Panc1 (cell line): ENCODE results near the gene SORL1-AS1.

ENCODE experiments used
- ATAC-seq: fragments of 200-7000 bp; cut with Tn5 transposase; 2 replicates; pipeline ENCODE4 v1.9.1; 2020; ENCODE audit warnings: mild to moderate bottlenecking, moderate library complexity
- BruUV-seq: library from RNA; stranded (reverse); fragments of 400-500 nt; replicated peaks from 2 replicates; lab custom pipeline; 2021; lab: Mats Ljungman, UMichigan
- CTCF ChIA-PET: fragments of 300-600 bp; sonication (Branson Sonifier 250); formaldehyde crosslinking; loops from one replicate; lab custom pipeline; 2022; ENCODE audit warnings: antibody characterized with exemption; lab: Charles Lee
- POLR2A ChIA-PET: fragments of 300-600 bp; sonication (Branson Sonifier 250); formaldehyde crosslinking; loops from one replicate; lab custom pipeline; 2022; ENCODE audit warnings: antibody characterized with exemption; lab: Charles Lee
- DNase-seq: peaks from one replicate; pipeline ENCODE4 v3.0.0-alpha.2; 2010; ENCODE audit warnings: low read depth, low spot score
- H3K27ac ChIP-seq: 2 replicates; pipeline ENCODE4 v1.5.1; 2011; ENCODE audit warnings: mild to moderate bottlenecking, low read length, inconsistent platforms
- H3K27me3 ChIP-seq: fragments of 200-500 bp; sonication (Bioruptor generic); 2 replicates; pipeline ENCODE4 v1.6.0; 2014; ENCODE audit warnings: low read length, inconsistent platforms; ENCODE audit not compliant: control insufficient read depth, insufficient read depth
- H3K36me3 ChIP-seq: fragments of 200-500 bp; sonication (Bioruptor generic); 2 replicates; pipeline ENCODE4 v1.5.1; 2014; ENCODE audit warnings: inconsistent platforms, mild to moderate bottlenecking, low read length, moderate library complexity; ENCODE audit not compliant: control insufficient read depth, insufficient read depth
- H3K4me1 ChIP-seq: 2 replicates; pipeline ENCODE4 v1.5.1; 2011; ENCODE audit warnings: inconsistent platforms, mild to moderate bottlenecking, low read length, moderate library complexity; ENCODE audit not compliant: control insufficient read depth, insufficient read depth
- H3K4me3 ChIP-seq, 2 experiments: 2 replicates each; pipeline ENCODE4 v1.5.1; 2011 to 2012; ENCODE audit warnings: low read depth in 2 of 2, low read length in 2 of 2, mild to moderate bottlenecking in 2 of 2, inconsistent platforms in 1 of 2, moderate library complexity in 1 of 2
- H3K9me3 ChIP-seq: fragments of 200-500 bp; sonication (Bioruptor generic); 2 replicates; pipeline ENCODE4 v1.5.1; 2014; ENCODE audit warnings: low read depth, mild to moderate bottlenecking, inconsistent platforms, low read length, moderate library complexity; ENCODE audit not compliant: control insufficient read depth, insufficient read depth
- CTCF ChIP-seq: fragments of 450-650 bp; IDR thresholded peaks from 2 replicates; pipeline ENCODE4 v1.5.1; 2017; ENCODE audit warnings: mild to moderate bottlenecking
- POLR2AphosphoS5 ChIP-seq: IDR thresholded peaks from 2 replicates; pipeline ENCODE4 v1.6.1; 2012; ENCODE audit warnings: mild to moderate bottlenecking, low read depth, low read length, moderate library complexity
- REST ChIP-seq, 2 experiments: IDR thresholded peaks; 2 replicates each; pipeline ENCODE4 v1.6.1; 2011 to 2012; ENCODE audit warnings: low read depth in 2 of 2, control low read depth in 1 of 2, low read length in 1 of 2, mild to moderate bottlenecking in 1 of 2, moderate library complexity in 1 of 2; ENCODE audit not compliant: insufficient read depth in 1 of 2
- SIN3A ChIP-seq: IDR thresholded peaks from 2 replicates; pipeline ENCODE4 v1.6.1; 2012; ENCODE audit warnings: low read depth, mild to moderate bottlenecking, low read length, moderate library complexity, borderline replicate concordance; ENCODE audit not compliant: insufficient read depth
- TCF7L2 ChIP-seq: IDR thresholded peaks from 2 replicates; pipeline ENCODE4 v1.6.1; 2011; ENCODE audit warnings: mild to moderate bottlenecking, low read depth, low read length, inconsistent platforms
- in situ Hi-C: cut with HindIII; loops from 2 replicates; pipeline ENCODE4 v1.10.0; 2016; ENCODE audit warnings: low sequenced_read_pairs, low pct_unique_long_range_greater_than_20kb
- intact Hi-C: fragments of 100-400 bp; cut with micrococcal nuclease; formaldehyde crosslinking; loops from one replicate; pipeline ENCODE4 v1.10.0; 2022; ENCODE audit not compliant: unreplicated experiment

The SORL1-AS1 gene

GRCh38 chr11:121452609-121453150 lies at the start of gene SORL1-AS1:
Gene SORL1-AS1 (minus strand): TSS chr11:121452967.
- H3K27me3 ChIP-seq, result no peaks in the 10 kb centered on the region
- no peaks in the 10 kb centered on the region for H3K36me3 ChIP-seq
- in situ Hi-C loops (no loop called here), intact Hi-C loops (no loop called here)
- H3K4me3 ChIP-seq, result peak within 1 kb of the TSS; percentile 76 to 98
- ChIA-PET POLR2A (no interaction called here), CTCF (interaction anchor here (2.1 kb wide), 1 partner anchor 14 kb away, joined by 9 read pairs; no protein-coding TSS in a partner anchor)
- TF ChIP-seq POLR2AphosphoS5 (no peak), SIN3A (no peak), CTCF (no peak), REST (IDR thresholded peaks at IDR 0.05; ENCODE audit: insufficient read depth in 1 of 2, low read depth in 2 of 2, low read length in 1 of 2) (no peak)
- H3K4me1 ChIP-seq, result peaks cover 28% of the 10 kb centered on the region
- peak within 1 kb of the TSS; percentile 81 for H3K27ac ChIP-seq
- no peaks in the 10 kb centered on the region for H3K9me3 ChIP-seq
- peak; percentile 57 for ATAC-seq
- no peak for DNase-seq
- BruUV-seq, result no TSS peak

GRCh38 chr11:121500717-121501116 lies 48.0 kb upstream of the SORL1-AS1 start:
- intact Hi-C loops (no loop called here), in situ Hi-C loops (no loop called here)
- Histone ChIP-seq H3K36me3 (no peaks in the 10 kb centered on the region; the same call in 1 of the 2 replicates), H3K27me3 (no peaks in the 10 kb centered on the region), H3K4me1 (no peaks in the 10 kb centered on the region), H3K27ac (no peak overlapping the region), H3K4me3 (no peak overlapping the region), H3K9me3 (peaks cover 7% of the 10 kb centered on the region; the same call in 1 of the 2 replicates)
- no peak for DNase-seq
- TF ChIP-seq SIN3A (no peak), POLR2AphosphoS5 (no peak), REST (IDR thresholded peaks at IDR 0.05; ENCODE audit: insufficient read depth in 1 of 2, low read depth in 2 of 2, low read length in 1 of 2) (no peak), TCF7L2 (no peak), CTCF (no peak)
- ChIA-PET CTCF (no interaction called here), POLR2A (no interaction called here)
- BruUV-seq, result no TSS peak
- ATAC-seq, result no peak
